Right renal pelvis (tissue), 4 donors: ENCODE measurements around the gene C6orf89. TPM values are rescaled to one million over a fixed set of nuclear protein-coding genes. Genes with fewer than 3 reads are reported as not detected.

Experiments
- DNase-seq, 4 donors: peaks; one replicate each; pipeline ENCODE4 v3.0.0-alpha.2; 2013; ENCODE audit warnings: low read depth in 4 of 4, low spot score in 3 of 4, missing footprints in 1 of 4
- polyA plus RNA-seq, 4 donors: library from polyadenylated mRNA; unstranded; fragments of 120-200 nt; gene quantifications; one replicate each; pipeline ENCODE4 v1.2.1, GENCODE V29; 2013; ENCODE audit not compliant: insufficient read length in 4 of 4

Gene C6orf89
- polyA plus RNA-seq, 4 donors, result 47.1 to 56.1 (median 55.1) TPM

DNA sequence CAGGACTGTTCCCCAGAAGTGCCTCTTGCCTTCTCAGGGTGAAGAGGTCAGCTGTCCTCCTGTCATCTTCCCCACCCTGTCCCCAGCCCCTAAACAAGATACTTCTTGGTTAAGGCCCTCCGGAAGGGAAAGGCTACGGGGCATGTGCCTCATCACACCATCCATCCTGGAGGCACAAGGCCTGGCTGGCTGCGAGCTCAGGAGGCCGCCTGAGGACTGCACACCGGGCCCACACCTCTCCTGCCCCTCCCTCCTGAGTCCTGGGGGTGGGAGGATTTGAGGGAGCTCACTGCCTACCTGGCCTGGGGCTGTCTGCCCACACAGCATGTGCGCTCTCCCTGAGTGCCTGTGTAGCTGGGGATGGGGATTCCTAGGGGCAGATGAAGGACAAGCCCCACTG is 78.6 kb downstream of the C6orf89 start:
- DNase-seq, result no peak

DNA sequence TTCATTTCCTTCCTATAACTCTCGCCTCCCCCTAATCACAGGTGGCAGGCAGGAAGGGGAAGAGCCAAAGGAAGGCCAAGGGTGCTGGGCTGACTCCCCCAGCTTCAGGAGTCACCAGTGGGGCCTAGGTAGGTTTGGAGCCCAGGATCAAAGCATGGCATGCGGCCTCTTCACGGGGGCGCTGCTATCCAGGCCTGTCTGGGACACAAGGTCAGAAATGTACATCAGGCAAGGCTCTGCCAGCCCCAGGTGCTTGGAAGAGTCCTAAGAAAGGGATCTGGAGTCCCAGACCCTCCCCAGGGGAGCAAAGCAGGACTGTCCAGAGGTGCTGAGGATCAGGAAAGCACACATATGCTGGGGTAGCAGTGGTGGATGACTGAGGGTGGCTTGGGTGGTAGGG is 79.2 kb downstream of the C6orf89 start:
- DNase-seq, result no peak

- DNase-seq, result no peak
Measured at GRCh38 chr6:36967301-36967700, 81.5 kb downstream of the C6orf89 start.

- no peak for DNase-seq
Measured at GRCh38 chr6:36967757-36968156, 82.0 kb downstream of the C6orf89 start.

GRCh38 chr6:36968266-36968977 is 82.7 kb downstream of the C6orf89 start:
- DNase-seq, result no peak

- DNase-seq, result no peak
Measured at GRCh38 chr6:36969240-36969691, 83.5 kb downstream of the C6orf89 start.

GRCh38 chr6:36969988-36970891 is 84.5 kb downstream of the C6orf89 start:
- no peak for DNase-seq

DNA sequence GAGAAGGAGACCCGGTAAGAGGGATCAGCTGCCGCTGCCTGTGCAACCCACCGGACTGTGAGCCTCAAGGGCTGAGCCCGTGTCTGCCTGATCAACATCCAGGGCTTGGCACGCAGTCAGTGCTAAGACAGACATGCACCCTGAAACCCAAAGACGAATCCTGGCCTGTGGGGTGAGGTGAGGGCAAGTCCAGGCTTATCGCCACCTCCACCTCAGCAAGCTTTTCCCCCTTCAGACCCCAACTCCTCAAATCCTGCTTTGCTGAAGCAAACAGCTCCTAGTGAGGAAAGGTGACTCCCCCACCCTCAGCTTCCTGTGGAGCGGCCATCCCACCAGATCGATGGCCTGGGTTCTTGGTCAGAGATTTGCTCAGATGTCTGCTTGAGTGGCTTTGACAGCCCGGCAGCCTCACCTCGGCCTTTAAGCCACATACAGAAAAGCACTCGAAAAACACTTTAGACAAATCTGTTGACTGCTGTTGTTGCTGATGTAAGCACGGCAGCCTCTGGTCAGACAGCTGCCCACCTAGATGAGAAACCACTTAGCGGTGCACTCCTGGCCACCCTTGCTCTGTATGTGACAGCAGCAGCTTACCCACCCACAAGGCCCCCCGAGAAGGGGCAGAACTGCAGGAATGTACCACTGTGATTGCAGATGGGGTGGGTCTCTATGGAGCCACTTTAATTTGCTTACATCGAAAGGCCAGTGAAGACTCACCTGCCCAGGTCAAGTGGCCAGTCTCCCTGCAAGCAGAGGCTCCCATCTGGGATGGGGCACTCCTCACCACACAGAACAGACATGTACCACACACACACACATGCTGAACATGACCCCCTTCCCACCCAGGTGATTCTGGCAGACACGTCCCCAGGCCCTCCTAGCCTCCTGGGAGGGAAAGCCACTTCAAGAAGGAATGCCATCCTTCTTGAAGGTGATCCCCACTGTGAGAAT is 85.4 kb downstream of the C6orf89 start:
- DNase-seq, result no peak

GRCh38 chr6:36971921-36972673 is 86.3 kb downstream of the C6orf89 start:
- no peak for DNase-seq

DNA sequence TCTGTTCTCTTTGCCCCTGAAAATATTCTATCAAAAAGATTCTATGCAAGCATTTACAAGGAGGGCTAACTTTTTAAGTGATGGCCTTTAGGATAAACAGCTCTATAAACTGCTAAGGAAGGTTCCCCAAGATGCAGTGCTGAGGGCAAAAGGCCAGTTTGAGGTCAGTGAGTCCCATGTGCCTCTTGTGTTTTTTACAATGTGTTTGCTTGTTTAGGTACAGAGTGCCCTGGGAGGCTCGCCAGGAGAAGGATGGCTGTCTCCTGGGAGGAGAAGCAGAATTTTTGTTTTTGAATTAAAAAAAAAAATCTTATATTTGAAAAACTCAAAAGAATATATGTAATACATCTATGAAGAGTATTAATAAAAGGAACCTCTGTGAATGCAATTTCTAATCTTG is 87.4 kb downstream of the C6orf89 start:
- no peak for DNase-seq

GRCh38 chr6:36973647-36974046 is 87.9 kb downstream of the C6orf89 start:
- DNase-seq, result no peak

GRCh38 chr6:36975231-36976006 is 89.7 kb downstream of the C6orf89 start:
- DNase-seq, result no peak

DNA sequence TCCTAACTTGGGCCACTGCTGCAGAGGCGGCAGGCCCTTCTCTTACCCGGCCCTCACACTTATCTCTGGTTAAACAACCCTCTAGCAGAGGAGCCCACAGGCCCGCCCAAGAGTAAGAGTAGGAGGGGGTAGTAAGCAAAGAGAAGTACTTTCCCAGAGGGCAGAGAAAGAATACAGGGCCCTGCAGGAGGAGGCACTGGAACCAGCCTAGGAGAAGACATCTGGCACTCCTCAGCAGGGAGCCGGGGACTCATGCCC is 90.2 kb downstream of the C6orf89 start:
- DNase-seq, result no peak

DNA sequence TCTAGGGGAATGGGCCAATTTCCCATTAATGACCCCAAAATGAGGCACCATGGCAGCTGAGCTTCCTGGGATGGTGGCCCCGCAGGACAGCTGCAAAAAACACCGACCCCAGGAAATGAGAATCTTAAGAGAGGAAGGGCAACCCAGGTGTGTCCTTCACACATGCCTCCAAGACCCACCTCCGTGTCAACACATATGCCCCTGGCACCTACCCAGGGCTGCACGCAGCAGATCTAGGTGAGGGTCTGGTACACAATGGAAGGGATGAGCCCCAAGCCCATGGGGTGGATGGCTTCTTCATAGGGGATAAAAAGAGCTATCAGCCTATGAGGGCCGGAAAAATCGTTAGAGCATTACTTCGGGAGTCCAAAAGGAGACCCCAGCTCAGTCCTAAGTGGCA is 90.8 kb downstream of the C6orf89 start:
- DNase-seq, result no peak

DNA sequence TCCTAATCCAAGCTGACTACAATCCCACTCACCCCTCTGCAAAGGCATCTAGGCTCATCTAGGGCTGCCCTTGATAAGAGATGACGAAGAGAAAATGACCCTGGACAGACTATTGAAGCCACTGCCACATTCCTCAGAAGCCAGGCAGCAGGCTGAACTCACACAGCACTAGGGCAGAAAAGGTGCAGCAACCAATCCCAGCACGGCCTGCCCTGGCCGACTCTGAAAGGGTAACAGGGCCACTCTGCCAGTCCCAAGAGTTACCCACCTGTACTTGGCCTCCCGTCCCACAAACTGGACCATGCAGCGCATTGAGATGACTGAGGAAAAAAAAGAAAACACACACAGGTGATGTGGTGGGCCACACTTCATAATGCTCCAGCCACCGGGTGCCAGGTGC is 91.2 kb downstream of the C6orf89 start:
- no peak for DNase-seq

DNA sequence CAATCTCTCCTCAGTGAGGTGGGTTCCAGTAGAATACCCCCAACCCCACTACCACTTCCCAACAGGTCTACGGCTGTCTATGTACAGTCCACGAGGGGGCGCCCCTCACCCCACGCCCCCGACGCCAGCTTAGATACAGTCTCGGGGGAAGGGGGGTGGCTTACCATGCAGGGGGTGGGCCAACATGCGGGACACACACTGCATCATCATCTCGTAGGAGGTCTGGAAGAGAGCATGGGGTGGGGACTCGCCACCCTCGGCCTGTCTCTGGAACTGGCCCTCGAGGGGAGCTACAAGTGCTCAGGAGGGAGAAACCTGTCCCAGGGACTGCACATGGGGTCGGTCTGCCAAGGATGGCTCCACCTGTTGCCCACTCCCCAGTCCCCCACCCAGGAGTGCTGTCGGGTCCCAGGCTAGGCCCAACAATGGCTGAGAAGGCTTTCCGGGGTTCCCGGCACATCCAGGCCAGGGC is 91.8 kb downstream of the C6orf89 start:
- DNase-seq, result no peak
